ENCODE measurements around the gene RRAGD.

DNA sequence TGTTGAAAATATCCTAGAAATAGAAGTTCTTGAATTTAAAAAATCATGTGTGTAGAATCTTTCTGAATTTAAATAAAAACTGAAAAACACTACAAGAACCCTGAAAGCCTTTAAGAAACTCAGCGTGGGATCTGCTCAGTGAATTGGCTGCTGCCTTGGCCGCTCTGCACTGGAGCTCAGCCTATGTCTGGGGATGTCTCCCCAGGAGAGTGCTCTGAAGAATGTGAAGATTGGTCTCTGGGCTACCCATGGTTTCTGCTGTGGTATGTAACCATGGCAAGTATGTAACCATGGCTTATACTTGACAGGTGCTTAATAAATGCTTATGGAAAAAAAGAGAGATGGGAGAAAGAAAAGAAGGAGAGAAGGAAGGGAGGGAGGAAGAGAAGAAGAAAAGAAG is 3.1 kb upstream of the RRAGD start:
- TF ChIP-seq, protein P1, sequence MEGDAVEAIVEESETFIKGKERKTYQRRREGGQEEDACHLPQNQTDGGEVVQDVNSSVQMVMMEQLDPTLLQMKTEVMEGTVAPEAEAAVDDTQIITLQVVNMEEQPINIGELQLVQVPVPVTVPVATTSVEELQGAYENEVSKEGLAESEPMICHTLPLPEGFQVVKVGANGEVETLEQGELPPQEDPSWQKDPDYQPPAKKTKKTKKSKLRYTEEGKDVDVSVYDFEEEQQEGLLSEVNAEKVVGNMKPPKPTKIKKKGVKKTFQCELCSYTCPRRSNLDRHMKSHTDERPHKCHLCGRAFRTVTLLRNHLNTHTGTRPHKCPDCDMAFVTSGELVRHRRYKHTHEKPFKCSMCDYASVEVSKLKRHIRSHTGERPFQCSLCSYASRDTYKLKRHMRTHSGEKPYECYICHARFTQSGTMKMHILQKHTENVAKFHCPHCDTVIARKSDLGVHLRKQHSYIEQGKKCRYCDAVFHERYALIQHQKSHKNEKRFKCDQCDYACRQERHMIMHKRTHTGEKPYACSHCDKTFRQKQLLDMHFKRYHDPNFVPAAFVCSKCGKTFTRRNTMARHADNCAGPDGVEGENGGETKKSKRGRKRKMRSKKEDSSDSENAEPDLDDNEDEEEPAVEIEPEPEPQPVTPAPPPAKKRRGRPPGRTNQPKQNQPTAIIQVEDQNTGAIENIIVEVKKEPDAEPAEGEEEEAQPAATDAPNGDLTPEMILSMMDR (conservative IDR thresholded peaks at IDR 0.05), result no peak
- no peak for TF ChIP-seq EZH2 (IDR thresholded peaks at IDR 0.05; ENCODE audit: low read depth)

Data from PC-9 (cell line).